ENCODE results near the gene FKBP15. TPM values are rescaled to one million over a fixed set of nuclear protein-coding genes. Genes with fewer than 3 reads are reported as not detected.
"Not testable (repeated sequence)": the region's sequence is repeated elsewhere in the genome, so short reads cannot be mapped to it uniquely, and the experiment has no call there.

Gene FKBP15
- total RNA-seq, 1 experiment from 2014 or later: 17.6 TPM

DNA sequence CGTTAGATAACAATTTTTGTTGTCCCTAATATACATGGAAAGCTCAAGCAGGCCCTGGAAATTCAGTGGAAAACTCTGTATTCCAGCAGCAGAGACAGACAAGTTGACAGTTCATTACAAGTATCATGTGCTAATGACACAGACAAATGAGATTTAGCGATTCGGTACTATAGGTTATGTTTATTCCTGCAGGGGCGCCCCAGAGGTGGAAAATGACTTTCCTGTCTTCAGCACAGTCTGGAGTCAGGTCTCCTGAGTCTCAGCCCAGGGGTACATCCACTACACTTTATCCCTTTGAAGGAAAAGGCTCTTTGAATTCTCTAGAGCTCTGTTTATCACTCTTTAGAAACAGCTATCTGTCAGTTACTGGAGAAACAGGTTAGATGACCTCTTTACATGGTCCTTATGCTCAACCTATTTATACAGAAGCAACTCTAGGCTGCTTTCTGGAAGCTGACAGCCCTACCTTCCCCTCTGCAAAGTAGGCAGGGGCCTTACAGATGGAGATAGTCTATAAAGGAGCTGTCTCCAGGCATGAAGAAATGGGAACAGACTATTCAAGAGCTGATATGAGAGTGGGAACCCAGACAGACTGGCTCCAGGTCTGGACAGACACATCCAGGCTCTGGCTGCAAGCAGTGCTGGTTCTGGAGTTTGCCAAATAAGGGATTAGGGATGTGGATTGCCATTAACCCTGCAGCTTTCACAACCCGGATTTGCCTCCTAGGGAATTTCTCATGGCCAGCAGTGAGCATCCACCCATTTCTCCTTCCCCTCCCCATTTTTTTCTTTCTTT lies 77.4 kb downstream of the FKBP15 start:
- no peaks in the 10 kb centered on the region for H3K9me3 ChIP-seq (ENCODE audit: control insufficient read depth, insufficient read depth, low read depth, low read length)
- in situ Hi-C loops (cut with HindIII; ENCODE audit: low pct_unique_long_range_greater_than_20kb, low sequenced_read_pairs): no loop called here
- no peak for DNase-seq (ENCODE audit: low read depth, low spot score)
- CTCF ChIA-PET: no interaction called here
- BruUV-seq (replicated peaks): no TSS peak
- H3K27me3 ChIP-seq (ENCODE audit: control insufficient read depth, insufficient read depth, low read length): peaks cover 2% of the 10 kb centered on the region
- no peak overlapping the region for H3K27ac ChIP-seq (ENCODE audit: low read length)
- intact Hi-C loops (cut with micrococcal nuclease; ENCODE audit: unreplicated experiment): no loop called here
- POLR2A ChIA-PET: interaction anchor here (0.5 kb wide), 1 partner anchor 8 kb away, joined by 3 read pairs; no protein-coding TSS in a partner anchor
- TF ChIP-seq, protein P1, sequence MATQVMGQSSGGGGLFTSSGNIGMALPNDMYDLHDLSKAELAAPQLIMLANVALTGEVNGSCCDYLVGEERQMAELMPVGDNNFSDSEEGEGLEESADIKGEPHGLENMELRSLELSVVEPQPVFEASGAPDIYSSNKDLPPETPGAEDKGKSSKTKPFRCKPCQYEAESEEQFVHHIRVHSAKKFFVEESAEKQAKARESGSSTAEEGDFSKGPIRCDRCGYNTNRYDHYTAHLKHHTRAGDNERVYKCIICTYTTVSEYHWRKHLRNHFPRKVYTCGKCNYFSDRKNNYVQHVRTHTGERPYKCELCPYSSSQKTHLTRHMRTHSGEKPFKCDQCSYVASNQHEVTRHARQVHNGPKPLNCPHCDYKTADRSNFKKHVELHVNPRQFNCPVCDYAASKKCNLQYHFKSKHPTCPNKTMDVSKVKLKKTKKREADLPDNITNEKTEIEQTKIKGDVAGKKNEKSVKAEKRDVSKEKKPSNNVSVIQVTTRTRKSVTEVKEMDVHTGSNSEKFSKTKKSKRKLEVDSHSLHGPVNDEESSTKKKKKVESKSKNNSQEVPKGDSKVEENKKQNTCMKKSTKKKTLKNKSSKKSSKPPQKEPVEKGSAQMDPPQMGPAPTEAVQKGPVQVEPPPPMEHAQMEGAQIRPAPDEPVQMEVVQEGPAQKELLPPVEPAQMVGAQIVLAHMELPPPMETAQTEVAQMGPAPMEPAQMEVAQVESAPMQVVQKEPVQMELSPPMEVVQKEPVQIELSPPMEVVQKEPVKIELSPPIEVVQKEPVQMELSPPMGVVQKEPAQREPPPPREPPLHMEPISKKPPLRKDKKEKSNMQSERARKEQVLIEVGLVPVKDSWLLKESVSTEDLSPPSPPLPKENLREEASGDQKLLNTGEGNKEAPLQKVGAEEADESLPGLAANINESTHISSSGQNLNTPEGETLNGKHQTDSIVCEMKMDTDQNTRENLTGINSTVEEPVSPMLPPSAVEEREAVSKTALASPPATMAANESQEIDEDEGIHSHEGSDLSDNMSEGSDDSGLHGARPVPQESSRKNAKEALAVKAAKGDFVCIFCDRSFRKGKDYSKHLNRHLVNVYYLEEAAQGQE (IDR thresholded peaks at IDR 0.05; ENCODE audit: insufficient read depth in 1 of 2, low read depth in 2 of 2, low read length in 1 of 2): no peak
- TF ChIP-seq TCF7L2 (IDR thresholded peaks at IDR 0.05; ENCODE audit: low read depth, low read length): no peak
- TF ChIP-seq, protein P2, sequence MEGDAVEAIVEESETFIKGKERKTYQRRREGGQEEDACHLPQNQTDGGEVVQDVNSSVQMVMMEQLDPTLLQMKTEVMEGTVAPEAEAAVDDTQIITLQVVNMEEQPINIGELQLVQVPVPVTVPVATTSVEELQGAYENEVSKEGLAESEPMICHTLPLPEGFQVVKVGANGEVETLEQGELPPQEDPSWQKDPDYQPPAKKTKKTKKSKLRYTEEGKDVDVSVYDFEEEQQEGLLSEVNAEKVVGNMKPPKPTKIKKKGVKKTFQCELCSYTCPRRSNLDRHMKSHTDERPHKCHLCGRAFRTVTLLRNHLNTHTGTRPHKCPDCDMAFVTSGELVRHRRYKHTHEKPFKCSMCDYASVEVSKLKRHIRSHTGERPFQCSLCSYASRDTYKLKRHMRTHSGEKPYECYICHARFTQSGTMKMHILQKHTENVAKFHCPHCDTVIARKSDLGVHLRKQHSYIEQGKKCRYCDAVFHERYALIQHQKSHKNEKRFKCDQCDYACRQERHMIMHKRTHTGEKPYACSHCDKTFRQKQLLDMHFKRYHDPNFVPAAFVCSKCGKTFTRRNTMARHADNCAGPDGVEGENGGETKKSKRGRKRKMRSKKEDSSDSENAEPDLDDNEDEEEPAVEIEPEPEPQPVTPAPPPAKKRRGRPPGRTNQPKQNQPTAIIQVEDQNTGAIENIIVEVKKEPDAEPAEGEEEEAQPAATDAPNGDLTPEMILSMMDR (IDR thresholded peaks at IDR 0.05): no peak
- TF ChIP-seq POLR2AphosphoS5 (IDR thresholded peaks at IDR 0.05; ENCODE audit: low read depth, low read length): no peak
- TF ChIP-seq SIN3A (IDR thresholded peaks at IDR 0.05; ENCODE audit: borderline replicate concordance, insufficient read depth, low read depth, low read length): no peak
- H3K4me1 ChIP-seq (ENCODE audit: control insufficient read depth, insufficient read depth, low read length): no peaks in the 10 kb centered on the region
- no peak overlapping the region for H3K4me3 ChIP-seq (ENCODE audit: low read depth in 2 of 2, low read length in 2 of 2)
- ATAC-seq: no peak
- no peaks in the 10 kb centered on the region for H3K36me3 ChIP-seq (ENCODE audit: control insufficient read depth, insufficient read depth, low read length)

DNA sequence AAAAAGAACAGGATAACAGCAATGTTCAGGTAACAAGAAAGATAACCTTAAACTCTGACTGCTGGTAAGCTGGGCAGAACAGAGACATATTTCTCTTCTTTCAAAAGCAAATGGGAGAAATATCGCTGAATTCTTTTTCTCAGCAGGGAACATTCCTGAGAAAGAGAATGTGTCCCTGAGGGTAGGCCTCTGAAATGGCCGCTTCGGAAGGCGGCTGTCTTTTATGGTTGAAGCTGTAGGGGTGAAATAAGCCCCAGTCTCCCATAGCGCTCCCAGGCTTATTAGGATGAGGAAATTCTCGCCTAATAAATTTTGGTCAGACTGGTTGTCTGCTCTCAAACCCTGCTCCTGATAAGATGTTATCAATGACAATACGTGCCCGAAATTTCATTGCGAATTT lies 80.2 kb downstream of the FKBP15 start:
- CTCF ChIA-PET: interaction anchor here (0.8 kb wide), 1 partner anchor 132 kb away, joined by 4 read pairs; no protein-coding TSS in a partner anchor
- ATAC-seq; POLR2A ChIA-PET; DNase-seq (ENCODE audit: low read depth, low spot score); intact Hi-C loops (cut with micrococcal nuclease; ENCODE audit: unreplicated experiment); H3K4me3 ChIP-seq (ENCODE audit: low read depth in 2 of 2, low read length in 2 of 2); H3K36me3 ChIP-seq (ENCODE audit: control insufficient read depth, insufficient read depth, low read length); H3K27me3 ChIP-seq (ENCODE audit: control insufficient read depth, insufficient read depth, low read length); H3K4me1 ChIP-seq (ENCODE audit: control insufficient read depth, insufficient read depth, low read length); BruUV-seq (replicated peaks); H3K9me3 ChIP-seq (ENCODE audit: control insufficient read depth, insufficient read depth, low read depth, low read length); in situ Hi-C loops (cut with HindIII; ENCODE audit: low pct_unique_long_range_greater_than_20kb, low sequenced_read_pairs); H3K27ac ChIP-seq (ENCODE audit: low read length): not testable (repeated sequence)

DNA sequence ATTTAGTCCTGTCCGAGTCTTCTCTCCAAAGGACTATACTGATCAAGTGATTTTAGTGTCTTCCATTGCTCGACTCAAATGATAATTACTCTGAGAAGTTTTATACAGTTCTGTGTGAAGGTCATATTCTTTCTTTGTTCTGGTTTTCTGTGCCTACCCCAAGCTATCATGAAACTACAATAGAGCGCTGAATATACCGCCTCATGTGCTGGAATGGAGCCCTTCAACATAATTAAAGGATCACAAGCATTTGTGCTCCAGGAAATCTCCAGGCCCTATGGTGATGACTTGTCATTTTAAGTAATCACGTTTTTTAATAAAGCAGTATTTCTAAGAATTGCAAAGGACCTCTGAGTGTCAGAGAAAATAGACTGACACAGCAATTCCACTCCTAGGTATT lies 81.1 kb downstream of the FKBP15 start:
- ATAC-seq: no peak
- no peak overlapping the region for H3K4me3 ChIP-seq (ENCODE audit: low read depth in 2 of 2, low read length in 2 of 2)
- DNase-seq (ENCODE audit: low read depth, low spot score): no peak
- POLR2A ChIA-PET: no interaction called here
- intact Hi-C loops (cut with micrococcal nuclease; ENCODE audit: unreplicated experiment): no loop called here
- no peaks in the 10 kb centered on the region for H3K36me3 ChIP-seq (ENCODE audit: control insufficient read depth, insufficient read depth, low read length)
- H3K27ac ChIP-seq (ENCODE audit: low read length): no peak overlapping the region
- in situ Hi-C loops (cut with HindIII; ENCODE audit: low pct_unique_long_range_greater_than_20kb, low sequenced_read_pairs): no loop called here
- TF ChIP-seq SIN3A (IDR thresholded peaks at IDR 0.05; ENCODE audit: borderline replicate concordance, insufficient read depth, low read depth, low read length) (no peak), POLR2AphosphoS5 (IDR thresholded peaks at IDR 0.05; ENCODE audit: low read depth, low read length) (no peak), TCF7L2 (IDR thresholded peaks at IDR 0.05; ENCODE audit: low read depth, low read length) (no peak)
- TF ChIP-seq, protein P1 (IDR thresholded peaks at IDR 0.05; ENCODE audit: insufficient read depth in 1 of 2, low read depth in 2 of 2, low read length in 1 of 2): no peak
- TF ChIP-seq, protein P2 (IDR thresholded peaks at IDR 0.05): no peak
- peaks cover 2% of the 10 kb centered on the region for H3K27me3 ChIP-seq (ENCODE audit: control insufficient read depth, insufficient read depth, low read length)
- no peaks in the 10 kb centered on the region for H3K9me3 ChIP-seq (ENCODE audit: control insufficient read depth, insufficient read depth, low read depth, low read length)
- H3K4me1 ChIP-seq (ENCODE audit: control insufficient read depth, insufficient read depth, low read length): no peaks in the 10 kb centered on the region
- CTCF ChIA-PET: no interaction called here
- no TSS peak for BruUV-seq (replicated peaks)
